NCI-H1694 treated with DMSO at 0.1 percent for 48 hours (cell line): ENCODE measurements around the gene UROC1.

Source experiments
- DNase-seq: peaks from one replicate; lab custom pipeline; 2025; lab: John Stamatoyannopoulos, UW

The UROC1 gene

GRCh38 chr3:126530171-126531050 lies 12.8 kb upstream of the UROC1 start:
- no peak for DNase-seq

GRCh38 chr3:126529585-126530170 lies 12.1 kb upstream of the UROC1 start:
- DNase-seq, result no peak

- DNase-seq, result no peak
Observed at GRCh38 chr3:126528800-126529541, 11.4 kb upstream of the UROC1 start.

GRCh38 chr3:126528419-126528799 lies 10.8 kb upstream of the UROC1 start:
- no peak for DNase-seq

- DNase-seq, result no peak
Observed at GRCh38 chr3:126527455-126528211, 10.1 kb upstream of the UROC1 start.

- no peak for DNase-seq
Observed at GRCh38 chr3:126527006-126527405, 9.4 kb upstream of the UROC1 start.

GRCh38 chr3:126526668-126527005 lies 9.1 kb upstream of the UROC1 start:
- no peak for DNase-seq

GRCh38 chr3:126525853-126526667 lies 8.5 kb upstream of the UROC1 start:
- no peak for DNase-seq

GRCh38 chr3:126525091-126525852 lies 7.7 kb upstream of the UROC1 start:
- no peak for DNase-seq

GRCh38 chr3:126524429-126524988 lies 6.9 kb upstream of the UROC1 start:
- no peak for DNase-seq

GRCh38 chr3:126523745-126524428 lies 6.3 kb upstream of the UROC1 start, which contains the start of gene CHST13:
Gene CHST13 (plus strand): TSS chr3:126524155. CDS start chr3:126524333, 178 bp downstream.
- DNase-seq, result peak; percentile 9

GRCh38 chr3:126522363-126522788 lies 4.8 kb upstream of the UROC1 start:
- DNase-seq, result peak; percentile 56

GRCh38 chr3:126521122-126521891 lies 3.7 kb upstream of the UROC1 start:
- peak; percentile 26 for DNase-seq

GRCh38 chr3:126519506-126520455 lies 2.2 kb upstream of the UROC1 start:
- no peak for DNase-seq

GRCh38 chr3:126518779-126519177 lies 1.2 kb upstream of the UROC1 start:
- no peak for DNase-seq

- DNase-seq, result no peak
Observed at GRCh38 chr3:126517986-126518778, 609 bp upstream of the UROC1 start.

GRCh38 chr3:126516936-126517290 lies 660 bp downstream of the UROC1 start:
- no peak for DNase-seq
